Activated naive CD8-positive, alpha-beta T cell treated with anti-CD3 and anti-CD28 coated beads, Interleukin-2, amount 10 ng/mL, durations not matched to agents 7 days and 5 days (primary cell): ENCODE data around the gene SLC26A9. TPM values are rescaled to one million over a fixed set of nuclear protein-coding genes. Genes with fewer than 3 reads are reported as not detected.

ENCODE experiments used
- ATAC-seq: fragments of 150-1000 bp; cut with Tn5 transposase; one replicate; pipeline ENCODE4 v1.10.0; 2021; ENCODE audit warnings: low read depth, moderate library complexity
- POLR2A ChIA-PET: fragments of 350-600 bp; sonication (Branson Sonifier 250); formaldehyde crosslinking; loops from one replicate; lab custom pipeline; 2021; ENCODE audit warnings: antibody characterized with exemption; lab: Charles Lee
- DNase-seq: peaks from one replicate; pipeline ENCODE4 v3.0.0; 2021
- H3K27ac Mint-ChIP-seq: one replicate; pipeline ENCODE4 v1.8.0; 2022; ENCODE audit warnings: mild to moderate bottlenecking, mixed read lengths
- H3K27me3 Mint-ChIP-seq: one replicate; pipeline ENCODE4 v1.8.0; 2022; ENCODE audit warnings: mild to moderate bottlenecking, moderate library complexity, mixed read lengths
- H3K36me3 Mint-ChIP-seq: one replicate; pipeline ENCODE4 v1.8.0; 2021; ENCODE audit warnings: mild to moderate bottlenecking, mixed read lengths
- H3K4me1 Mint-ChIP-seq: one replicate; pipeline ENCODE4 v1.8.0; 2021; ENCODE audit warnings: mixed read lengths
- H3K4me3 Mint-ChIP-seq: one replicate; pipeline ENCODE4 v1.8.0; 2022; ENCODE audit warnings: mild to moderate bottlenecking, moderate library complexity, mixed read lengths
- H3K9me3 Mint-ChIP-seq: one replicate; pipeline ENCODE4 v1.8.0; 2021; ENCODE audit warnings: mixed read lengths
- total RNA-seq, 2 experiments: library from RNA; stranded (reverse); gene quantifications; one replicate each; pipeline ENCODE4 v1.2.3, GENCODE V29; 2021

The SLC26A9 gene
- total RNA-seq, 2 experiments from 2014 or later = not detected

DNA sequence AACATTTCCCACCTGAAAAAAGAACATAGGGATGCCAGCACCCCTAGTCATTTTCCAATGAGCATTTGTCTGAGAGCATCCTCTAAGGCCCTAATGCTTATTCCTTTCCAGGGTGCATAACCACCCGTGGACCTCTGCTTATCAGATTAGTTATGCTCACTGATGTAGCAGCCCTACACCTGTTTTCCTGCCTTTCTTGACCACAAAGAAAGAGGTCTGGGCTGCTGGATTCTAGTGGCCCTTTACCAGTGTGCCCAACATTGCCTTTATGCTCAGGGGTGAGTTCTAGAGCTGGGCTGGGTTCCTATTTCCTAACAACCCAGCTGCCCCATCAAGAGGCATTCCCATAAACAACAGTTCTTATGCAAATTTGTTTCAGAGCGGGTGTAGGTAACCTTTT lies 73.0 kb downstream of the SLC26A9 start:
- H3K27me3 Mint-ChIP-seq = no peaks in the 10 kb centered on the region
- no peaks in the 10 kb centered on the region for H3K9me3 Mint-ChIP-seq
- no peak overlapping the region for H3K27ac Mint-ChIP-seq
- no peak overlapping the region for H3K4me3 Mint-ChIP-seq
- no peaks in the 10 kb centered on the region for H3K36me3 Mint-ChIP-seq
- H3K4me1 Mint-ChIP-seq = no peaks in the 10 kb centered on the region
- DNase-seq (no peak), ATAC-seq (no peak)
- POLR2A ChIA-PET = no interaction called here

Other genes with a start within 250 kb of the SLC26A9 start
- gene NUCKS1, start 193.3 kb downstream of the SLC26A9 start, total RNA-seq = 100 to 1,000 TPM; 200 to 211 TPM
- 10 to 100 TPM; 48.5 to 50.6 TPM for gene RAB29, start 168.0 kb downstream of the SLC26A9 start, total RNA-seq
- 10 to 100 TPM; 16.8 to 19.6 TPM for gene SLC41A1, start 130.3 kb downstream of the SLC26A9 start, total RNA-seq
- gene PM20D1, start 93.3 kb downstream of the SLC26A9 start, total RNA-seq = 1 to 10 TPM in 1 of 2 experiments, under 1 TPM in 1; 0.50 to 1.3 TPM
- under 1 TPM; 0.80 to 0.91 TPM for gene RAB7B, start 59.9 kb upstream of the SLC26A9 start, total RNA-seq
- not detected for gene CTSE, start 80.4 kb upstream of the SLC26A9 start, total RNA-seq
- gene RHEX, start 109.7 kb upstream of the SLC26A9 start, total RNA-seq = not detected
- gene AVPR1B, start 173.9 kb upstream of the SLC26A9 start, total RNA-seq = not detected